H9 (cell line): ENCODE measurements around the gene PRKRA. TPM values are rescaled to one million over a fixed set of nuclear protein-coding genes. Genes with fewer than 3 reads are reported as not detected.

Experiments used
- DNase-seq: peaks from one replicate; pipeline ENCODE4 v3.0.0-alpha.2; 2017
- H2AFZ ChIP-seq: one replicate; pipeline ENCODE4 v1.6.1; 2013; ENCODE audit warnings: mild to moderate bottlenecking, low read length, control low read depth, moderate library complexity
- H2AK5ac ChIP-seq: 2 replicates; pipeline ENCODE4 v1.6.1; 2013; ENCODE audit warnings: low read length, control low read depth, mixed read lengths; ENCODE audit not compliant: insufficient read length
- H2BK120ac ChIP-seq: one replicate; pipeline ENCODE4 v1.6.1; 2013; ENCODE audit warnings: low read depth, mild to moderate bottlenecking, low read length, control low read depth, inconsistent platforms; ENCODE audit not compliant: poor library complexity, severe bottlenecking
- H2BK12ac ChIP-seq: 2 replicates; pipeline ENCODE4 v1.6.1; 2013; ENCODE audit warnings: low read length, control low read depth, mixed read lengths, low read depth; ENCODE audit not compliant: insufficient read length
- H2BK15ac ChIP-seq: 2 replicates; pipeline ENCODE4 v1.6.1; 2013; ENCODE audit warnings: low read depth, low read length, control low read depth
- H2BK20ac ChIP-seq: one replicate; pipeline ENCODE4 v1.6.1; 2013; ENCODE audit warnings: low read depth, mild to moderate bottlenecking, low read length, control low read depth, inconsistent platforms; ENCODE audit not compliant: poor library complexity, severe bottlenecking
- H2BK5ac ChIP-seq: 2 replicates; pipeline ENCODE4 v1.6.1; 2013; ENCODE audit warnings: low read length, control low read depth, mixed read lengths; ENCODE audit not compliant: insufficient read length
- H3K14ac ChIP-seq: 2 replicates; pipeline ENCODE4 v1.6.1; 2013; ENCODE audit warnings: low read length, control low read depth; ENCODE audit not compliant: insufficient read depth
- H3K18ac ChIP-seq: 2 replicates; pipeline ENCODE4 v1.6.1; 2013; ENCODE audit warnings: low read depth, mild to moderate bottlenecking, mixed read lengths, low read length, control low read depth; ENCODE audit not compliant: insufficient read length
- H3K23ac ChIP-seq: 2 replicates; pipeline ENCODE4 v1.6.1; 2013; ENCODE audit warnings: low read length, control low read depth, mixed read lengths, low read depth; ENCODE audit not compliant: insufficient read length
- H3K23me2 ChIP-seq: 2 replicates; pipeline ENCODE4 v1.6.1; 2013; ENCODE audit warnings: low read depth, mild to moderate bottlenecking, mixed read lengths, low read length, control low read depth; ENCODE audit not compliant: insufficient read length, poor library complexity, severe bottlenecking
- H3K27ac ChIP-seq: 2 replicates; pipeline ENCODE4 v1.5.1; 2013; ENCODE audit warnings: low read length, control low read depth, mixed read lengths, low read depth; ENCODE audit not compliant: insufficient read length
- H3K27me3 ChIP-seq: 2 replicates; pipeline ENCODE4 v1.6.1; 2013; ENCODE audit warnings: low read length, control low read depth, inconsistent platforms; ENCODE audit not compliant: insufficient read depth
- H3K4ac ChIP-seq: 2 replicates; pipeline ENCODE4 v1.6.1; 2013; ENCODE audit warnings: low read depth, mild to moderate bottlenecking, control low read depth, inconsistent platforms, low read length, moderate library complexity
- H3K4me1 ChIP-seq: 2 replicates; pipeline ENCODE4 v1.6.1; 2013; ENCODE audit warnings: low read length, control low read depth, inconsistent platforms; ENCODE audit not compliant: insufficient read depth
- H3K4me2 ChIP-seq: 2 replicates; pipeline ENCODE4 v1.6.1; 2013; ENCODE audit warnings: low read length, control low read depth, mixed read lengths; ENCODE audit not compliant: insufficient read length, insufficient read depth
- H3K56ac ChIP-seq: 2 replicates; pipeline ENCODE4 v1.6.1; 2013; ENCODE audit warnings: low read depth, mild to moderate bottlenecking, mixed read lengths, low read length, control low read depth; ENCODE audit not compliant: insufficient read length
- H3K79me1 ChIP-seq: 2 replicates; pipeline ENCODE4 v1.6.1; 2013; ENCODE audit warnings: low read depth, mild to moderate bottlenecking, moderate library complexity, low read length, control low read depth, inconsistent platforms; ENCODE audit not compliant: insufficient read depth, poor library complexity, severe bottlenecking
- H3K79me2 ChIP-seq: 2 replicates; pipeline ENCODE4 v1.6.1; 2013; ENCODE audit warnings: low read length, control low read depth, inconsistent platforms; ENCODE audit not compliant: insufficient read depth
- H3K9ac ChIP-seq: 2 replicates; pipeline ENCODE4 v1.6.1; 2013; ENCODE audit warnings: low read length, control low read depth, mixed read lengths; ENCODE audit not compliant: insufficient read length; ENCODE audit errors: extremely low read depth
- H3K9me3 ChIP-seq: one replicate; pipeline ENCODE4 v1.6.1; 2013; ENCODE audit warnings: low read depth, low read length, inconsistent platforms; ENCODE audit not compliant: control insufficient read depth
- H3T11ph ChIP-seq: one replicate; pipeline ENCODE4 v1.6.1; 2013; ENCODE audit warnings: mild to moderate bottlenecking, low read length, control low read depth, inconsistent platforms
- H4K20me1 ChIP-seq: one replicate; pipeline ENCODE4 v1.6.1; 2013; ENCODE audit not compliant: control insufficient read depth, insufficient read length, insufficient read depth
- H4K5ac ChIP-seq: 2 replicates; pipeline ENCODE4 v1.6.1; 2013; ENCODE audit warnings: low read depth, mild to moderate bottlenecking, mixed read lengths, low read length, control low read depth; ENCODE audit not compliant: insufficient read length
- H4K8ac ChIP-seq: replicated peaks from 2 replicates; pipeline ENCODE4 v1.6.1; 2013; ENCODE audit warnings: low read length, control low read depth, mixed read lengths, low read depth; ENCODE audit not compliant: insufficient read length
- H4K91ac ChIP-seq: 2 replicates; pipeline ENCODE4 v1.6.1; 2013; ENCODE audit warnings: low read depth, mild to moderate bottlenecking, moderate library complexity, mixed read lengths, low read length, control low read depth; ENCODE audit not compliant: insufficient read length
- H3K27ac Mint-ChIP-seq, 3 experiments: 2 replicates in 2 of 3; 3 replicates in 1 of 3; pipeline ENCODE4 v1.8.0; 2020 to 2021; ENCODE audit warnings: mixed read lengths in 3 of 3, mild to moderate bottlenecking in 1 of 3, moderate library complexity in 1 of 3
- H3K27me3 Mint-ChIP-seq: 2 replicates; pipeline ENCODE4 v1.8.0; 2021; ENCODE audit warnings: low read depth, mild to moderate bottlenecking, moderate library complexity, mixed read lengths
- H3K36me3 Mint-ChIP-seq, 3 experiments: 2 replicates in 2 of 3; 3 replicates in 1 of 3; pipeline ENCODE4 v1.8.0; 2020 to 2021; ENCODE audit warnings: low read depth in 3 of 3, mixed read lengths in 3 of 3; ENCODE audit not compliant: insufficient read depth in 1 of 3
- H3K4me1 Mint-ChIP-seq, 2 experiments: 2 replicates each; pipeline ENCODE4 v1.8.0; 2020; ENCODE audit warnings: mixed read lengths in 2 of 2
- H3K4me3 Mint-ChIP-seq, 2 experiments: 2 replicates in 1 of 2; 3 replicates in 1 of 2; pipeline ENCODE4 v1.8.0; 2020 to 2021; ENCODE audit warnings: mild to moderate bottlenecking in 2 of 2, mixed read lengths in 2 of 2, moderate library complexity in 1 of 2
- H3K9me3 Mint-ChIP-seq, 2 experiments: 2 replicates in 1 of 2; 3 replicates in 1 of 2; pipeline ENCODE4 v1.8.0; 2020; ENCODE audit warnings: mild to moderate bottlenecking in 2 of 2, mixed read lengths in 2 of 2, moderate library complexity in 1 of 2
- CTCF ChIP-seq: fragments of 200-600 bp; sonication (generic); conservative IDR thresholded peaks from 3 replicates; pipeline ENCODE4 v1.8.0; 2021; ENCODE audit warnings: antibody characterized with exemption, mild to moderate bottlenecking
- WGBS: extraction: QIAGEN DNeasy Blood & Tissue Kit; methylation state at CpG from one replicate; pipeline ENCODE4 v1.1.7; 2013; ENCODE audit warnings: missing lambda C conversion rate, low lambda C conversion rate, mixed read lengths; ENCODE audit not compliant: insufficient read length; ENCODE audit errors: extremely low coverage; 5-methylcytosine and 5-hydroxymethylcytosine counted together
- total RNA-seq: library from RNA; stranded (reverse); gene quantifications from 2 replicates; pipeline ENCODE4 v1.2.1, GENCODE V29; 2021

Gene PRKRA
- total RNA-seq, 1 experiment from 2014 or later = 61.5 TPM

- no peaks in the 10 kb centered on the region; the same call in none of the 2 replicates for H3K27me3 Mint-ChIP-seq
- H3K9ac ChIP-seq = no peak overlapping the region
- no peak for DNase-seq
- H3K18ac ChIP-seq = no peak overlapping the region
- no peak overlapping the region for H3K23ac ChIP-seq
- H3K4ac ChIP-seq = no peak overlapping the region
- no peak overlapping the region for H3K14ac ChIP-seq
- no peak overlapping the region for H3K27ac ChIP-seq
- H2BK20ac ChIP-seq = no peak overlapping the region
- H3K4me1 ChIP-seq = no peaks in the 10 kb centered on the region
- no peaks in the 10 kb centered on the region for H3K9me3 ChIP-seq
- H3K4me2 ChIP-seq = no peak overlapping the region
- H4K91ac ChIP-seq = no peak overlapping the region
- H3K9me3 Mint-ChIP-seq = no peaks in the 10 kb centered on the region
- H2BK120ac ChIP-seq = no peak overlapping the region
- no peak for TF ChIP-seq CTCF
- H3K56ac ChIP-seq = no peak overlapping the region
- H3K36me3 Mint-ChIP-seq = no peaks in the 10 kb centered on the region
- no peak overlapping the region for H2AFZ ChIP-seq
- no peak overlapping the region for H2BK15ac ChIP-seq
- no peaks in the 10 kb centered on the region for H4K20me1 ChIP-seq
- H4K8ac ChIP-seq = no peak overlapping the region
- no peak overlapping the region for H2BK12ac ChIP-seq
- no peak overlapping the region for H3T11ph ChIP-seq
- H2AK5ac ChIP-seq = no peak overlapping the region
- H3K79me2 ChIP-seq = no peaks in the 10 kb centered on the region
- H3K4me3 Mint-ChIP-seq = no peak overlapping the region
- H3K23me2 ChIP-seq = no peaks in the 10 kb centered on the region
- no peaks in the 10 kb centered on the region for H3K27me3 ChIP-seq
- no peak overlapping the region for H4K5ac ChIP-seq
- H2BK5ac ChIP-seq = no peak overlapping the region
- no peak overlapping the region for H3K27ac Mint-ChIP-seq
- H3K4me1 Mint-ChIP-seq = peaks cover 3 to 4% of the 10 kb centered on the region in 2 experiments; a peak in 3 of 4 replicates
- no CpG with 5 or more reads among the region's 6 CpGs for WGBS
- H3K79me1 ChIP-seq = no peaks in the 10 kb centered on the region
Measured at GRCh38 chr2:178401994-178402437, 49.0 kb downstream of the PRKRA start.
